Measurements from ENCODE around the gene GRAMD1A.

GRAMD1A gene

DNA sequence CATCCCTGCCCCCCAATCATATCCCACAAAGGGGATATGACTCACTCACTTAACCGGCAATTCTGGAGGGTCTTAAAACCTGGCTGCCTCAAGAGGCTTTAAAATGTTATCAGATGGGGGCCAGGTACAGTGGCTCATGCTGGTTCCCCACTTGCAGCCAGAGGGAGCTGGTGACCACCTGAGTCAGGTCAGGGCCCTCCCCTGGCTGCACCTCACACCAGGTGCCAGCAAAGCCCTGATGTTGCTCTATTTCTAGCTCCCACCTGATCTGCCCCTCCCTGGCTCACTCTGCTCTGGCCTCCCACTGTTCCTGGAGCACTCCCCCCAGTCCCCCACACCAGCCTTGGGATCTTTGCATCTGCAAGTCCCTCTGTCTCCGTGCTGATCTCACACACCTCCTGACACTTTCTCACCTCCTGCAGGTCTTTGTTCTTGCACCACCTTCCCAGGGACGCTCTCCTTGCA is 55.6 kb downstream of the GRAMD1A start:
- DNase-seq (ENCODE audit: low read depth), result no peak

DNA sequence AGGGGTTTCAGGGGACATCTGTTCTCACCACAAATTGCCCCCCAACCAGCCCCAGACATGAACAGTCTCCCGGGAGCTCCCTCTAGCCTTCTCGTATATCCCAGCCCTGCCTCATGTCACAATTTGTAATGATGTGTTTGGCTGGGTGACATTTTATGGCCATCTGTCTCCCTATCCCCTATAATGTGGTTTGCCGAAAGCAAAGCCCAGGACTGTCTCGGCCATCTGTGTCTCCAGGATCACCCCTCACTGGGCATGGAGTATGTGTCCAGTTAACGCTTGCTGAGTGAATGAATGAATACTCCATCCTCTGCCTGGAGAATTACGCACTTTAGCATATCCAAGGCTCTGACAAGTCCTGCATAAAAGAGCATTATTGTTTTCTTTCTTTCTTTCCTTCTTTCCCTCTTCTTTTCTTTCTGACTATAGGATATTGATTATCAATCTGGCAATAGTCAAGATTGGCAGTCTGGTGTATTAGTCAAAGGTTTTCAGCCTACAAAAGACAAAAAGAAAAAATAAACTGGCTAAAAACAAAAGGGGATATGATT is 56.5 kb downstream of the GRAMD1A start:
- DNase-seq (ENCODE audit: low read depth), result no peak

DNA sequence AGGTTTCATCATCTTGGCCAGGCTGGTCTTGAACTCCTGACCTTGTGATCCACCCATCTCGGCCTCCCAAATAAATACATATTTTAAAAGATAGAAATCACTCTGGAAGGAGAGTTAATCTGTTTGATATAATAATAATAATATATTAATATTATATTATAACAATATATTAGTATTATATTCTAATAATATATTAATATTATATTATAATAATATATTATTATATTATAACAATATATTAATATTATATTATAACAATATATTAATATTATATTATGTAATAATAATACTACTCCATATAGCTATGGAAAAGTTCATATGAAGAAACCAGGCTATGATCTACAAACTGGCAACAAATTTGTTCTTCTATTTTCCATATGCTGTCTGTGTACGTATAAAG is 58.2 kb downstream of the GRAMD1A start:
- no peak for DNase-seq (ENCODE audit: low read depth)

DNA sequence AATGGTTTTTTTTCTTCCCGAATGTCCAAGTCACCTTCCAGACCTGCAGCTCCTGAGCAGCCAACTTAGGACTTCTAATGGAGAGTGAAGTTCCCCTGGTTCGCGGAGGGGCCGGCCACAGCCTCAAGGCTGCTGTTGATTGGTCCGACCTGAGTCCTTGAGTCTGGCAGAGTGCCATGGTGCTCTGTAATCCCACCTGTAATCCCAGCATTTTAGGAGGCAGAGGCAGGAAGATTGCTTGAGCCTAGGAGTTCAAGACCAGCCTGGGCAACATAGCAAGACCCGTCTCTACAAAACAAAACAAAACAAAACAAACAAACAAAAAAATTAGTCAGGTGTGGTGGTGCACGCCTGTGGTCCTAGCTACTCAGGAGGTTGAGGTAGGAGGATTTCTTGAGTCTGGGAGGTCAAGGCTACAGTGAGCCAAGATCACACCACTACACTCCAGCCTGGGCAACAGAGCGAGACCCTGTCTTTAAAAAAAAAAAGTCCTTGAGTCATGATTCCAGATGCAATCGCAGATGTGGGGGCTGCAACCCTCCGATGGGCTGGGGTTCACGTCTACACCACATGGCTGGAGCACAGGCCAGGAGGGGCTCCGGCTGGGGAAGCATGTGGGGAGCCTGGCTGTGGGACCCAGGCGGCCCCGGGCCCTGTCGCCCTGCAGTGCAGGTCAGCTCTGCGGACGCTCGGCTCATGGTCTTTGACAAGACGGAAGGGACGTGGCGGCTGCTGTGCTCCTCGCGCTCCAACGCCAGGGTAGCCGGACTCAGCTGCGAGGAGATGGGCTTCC is 59.1 kb downstream of the GRAMD1A start:
- no peak for DNase-seq (ENCODE audit: low read depth)

DNA sequence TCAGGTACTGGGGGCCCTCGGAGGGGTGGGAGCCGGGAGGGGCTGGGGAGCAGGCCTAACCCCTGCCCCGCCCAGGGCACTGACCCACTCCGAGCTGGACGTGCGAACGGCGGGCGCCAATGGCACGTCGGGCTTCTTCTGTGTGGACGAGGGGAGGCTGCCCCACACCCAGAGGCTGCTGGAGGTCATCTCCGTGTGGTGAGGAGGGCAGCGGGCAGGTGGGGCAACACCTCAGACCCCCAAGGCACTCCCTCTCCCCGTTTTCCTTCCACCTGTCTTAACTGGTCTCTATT is 59.6 kb downstream of the GRAMD1A start:
- no peak for DNase-seq (ENCODE audit: low read depth)

DNA sequence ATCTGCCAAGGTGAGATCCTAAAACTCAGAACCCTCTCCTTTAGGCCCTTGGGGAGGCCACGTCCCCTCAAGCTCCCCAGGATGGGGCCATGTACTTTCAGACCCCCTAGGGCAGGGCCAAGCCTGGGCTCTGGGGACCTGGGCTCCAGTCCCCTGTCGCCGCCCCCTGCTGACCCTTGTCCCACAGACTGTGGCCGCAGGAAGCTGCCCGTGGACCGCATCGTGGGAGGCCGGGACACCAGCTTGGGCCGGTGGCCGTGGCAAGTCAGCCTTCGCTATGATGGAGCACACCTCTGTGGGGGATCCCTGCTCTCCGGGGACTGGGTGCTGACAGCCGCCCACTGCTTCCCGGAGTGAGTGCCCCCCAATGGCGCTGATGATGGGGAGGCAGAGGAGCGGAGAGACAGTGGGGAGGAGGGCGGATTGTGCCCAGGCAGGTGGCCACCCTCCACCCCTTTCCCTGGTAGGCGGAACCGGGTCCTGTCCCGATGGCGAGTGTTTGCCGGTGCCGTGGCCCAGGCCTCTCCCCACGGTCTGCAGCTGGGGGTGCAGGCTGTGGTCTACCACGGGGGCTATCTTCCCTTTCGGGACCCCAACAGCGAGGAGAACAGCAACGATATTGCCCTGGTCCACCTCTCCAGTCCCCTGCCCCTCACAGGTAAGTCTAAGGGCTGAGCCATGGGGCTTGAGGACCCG is 60.2 kb downstream of the GRAMD1A start:
- DNase-seq (ENCODE audit: low read depth), result no peak

DNA sequence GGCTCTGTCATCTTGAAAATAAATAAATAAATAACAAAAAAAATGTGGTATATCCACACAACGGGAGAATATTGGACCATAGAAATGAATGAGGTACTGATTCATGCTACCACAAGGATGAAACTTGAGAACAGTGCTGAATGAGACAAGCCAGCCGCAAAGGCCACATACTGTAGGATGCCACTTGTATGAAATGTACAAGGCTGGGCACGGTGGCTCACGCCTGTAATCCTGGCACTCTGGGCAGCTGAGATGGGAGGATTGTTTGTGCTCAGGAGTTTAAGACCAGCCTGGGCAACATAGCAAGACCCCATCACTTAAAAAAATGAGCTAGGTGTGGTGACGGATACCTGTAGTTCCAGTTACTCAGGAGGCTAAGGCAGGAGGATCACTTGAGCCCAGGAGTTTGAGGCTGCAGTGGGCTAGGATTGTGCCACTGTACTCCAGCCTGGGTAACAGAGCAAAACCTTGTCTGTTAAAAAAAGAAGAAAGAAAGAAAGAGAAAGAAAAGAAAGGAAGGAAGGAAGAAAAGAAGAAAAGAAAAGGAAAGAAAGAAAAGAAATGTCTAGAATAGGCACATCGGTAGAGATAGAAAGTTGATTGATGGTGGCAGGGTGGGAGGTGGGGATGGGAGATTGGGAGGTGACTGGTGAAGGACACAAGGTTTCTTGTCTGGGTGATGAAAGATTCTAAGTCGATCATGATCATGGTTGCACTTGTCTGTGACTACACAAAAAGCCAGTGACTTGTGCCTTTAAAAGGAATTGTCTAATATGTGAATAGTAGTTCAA is 61.7 kb downstream of the GRAMD1A start:
- DNase-seq (ENCODE audit: low read depth), result no peak

DNA sequence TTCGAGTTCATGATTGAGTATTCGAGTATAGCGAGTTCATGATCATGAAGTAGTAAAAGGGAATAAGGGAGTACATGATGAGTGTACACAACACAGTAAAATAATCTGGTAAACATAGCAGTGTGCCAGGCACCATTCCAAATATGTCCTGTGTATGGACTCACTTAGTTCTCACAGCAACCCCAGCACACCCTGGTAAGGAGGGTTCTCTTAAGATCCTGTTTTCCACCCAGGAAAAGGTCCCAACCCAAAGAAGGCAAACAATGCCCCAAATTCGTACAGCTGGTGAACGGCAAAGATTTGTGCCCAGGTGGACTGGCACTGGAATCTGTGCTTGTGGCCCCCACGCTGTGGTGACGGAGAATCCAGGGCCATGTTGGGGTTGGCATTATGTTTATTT is 62.8 kb downstream of the GRAMD1A start:
- DNase-seq (ENCODE audit: low read depth), result no peak

DNA sequence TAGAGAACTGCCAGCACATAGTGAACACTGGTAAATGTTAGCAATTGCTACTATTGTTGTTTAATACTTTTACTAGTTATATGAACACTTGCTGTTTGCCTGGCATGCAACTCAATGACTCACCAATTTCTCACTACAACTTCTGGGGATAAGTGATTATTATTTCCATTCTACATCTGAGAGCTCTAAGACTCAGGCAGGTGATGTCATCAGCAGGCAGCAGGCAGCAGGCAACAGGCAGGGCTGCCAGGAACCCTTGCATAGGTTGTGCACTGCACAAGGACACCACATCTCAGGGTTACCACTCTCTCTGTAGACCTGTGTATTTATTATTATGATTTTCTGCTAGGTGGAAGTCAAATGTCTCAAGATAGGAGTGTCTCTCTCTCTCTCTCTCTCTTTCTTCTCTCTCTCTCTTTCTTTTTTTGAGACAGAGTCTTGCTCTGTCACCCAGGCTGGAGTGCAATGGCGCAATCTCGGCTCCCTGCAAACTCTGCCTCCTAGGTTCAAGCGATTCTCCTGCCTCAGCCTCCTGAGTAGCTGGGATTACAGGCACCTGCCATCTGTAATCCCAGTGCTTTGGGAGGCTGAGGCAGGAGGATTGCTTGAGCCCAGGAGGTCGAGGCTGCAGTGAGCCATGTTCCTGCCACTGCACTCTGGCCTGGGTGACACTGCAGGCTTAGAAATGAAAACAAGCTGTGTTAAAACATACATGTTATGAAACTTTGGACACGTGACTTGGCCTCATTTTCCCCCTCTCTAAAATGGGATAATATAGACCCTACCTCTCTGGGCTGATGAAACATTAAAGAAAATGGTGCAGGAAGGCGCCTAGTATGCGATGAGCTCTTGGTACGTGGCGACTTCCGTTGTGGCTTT is 64.1 kb downstream of the GRAMD1A start:
- no peak for DNase-seq (ENCODE audit: low read depth)

DNA sequence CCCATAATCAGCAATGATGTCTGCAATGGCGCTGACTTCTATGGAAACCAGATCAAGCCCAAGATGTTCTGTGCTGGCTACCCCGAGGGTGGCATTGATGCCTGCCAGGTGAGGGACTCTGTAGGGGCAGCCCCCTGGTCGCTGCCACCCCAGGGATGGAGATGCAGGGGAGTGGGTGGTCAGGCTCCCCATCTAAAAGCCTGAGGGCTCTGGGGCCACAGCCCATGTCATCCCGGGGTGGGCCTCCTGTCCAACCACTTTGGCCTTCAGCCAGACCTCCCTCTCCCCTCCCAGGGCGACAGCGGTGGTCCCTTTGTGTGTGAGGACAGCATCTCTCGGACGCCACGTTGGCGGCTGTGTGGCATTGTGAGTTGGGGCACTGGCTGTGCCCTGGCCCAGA is 65.5 kb downstream of the GRAMD1A start:
- DNase-seq (ENCODE audit: low read depth), result no peak

DNA sequence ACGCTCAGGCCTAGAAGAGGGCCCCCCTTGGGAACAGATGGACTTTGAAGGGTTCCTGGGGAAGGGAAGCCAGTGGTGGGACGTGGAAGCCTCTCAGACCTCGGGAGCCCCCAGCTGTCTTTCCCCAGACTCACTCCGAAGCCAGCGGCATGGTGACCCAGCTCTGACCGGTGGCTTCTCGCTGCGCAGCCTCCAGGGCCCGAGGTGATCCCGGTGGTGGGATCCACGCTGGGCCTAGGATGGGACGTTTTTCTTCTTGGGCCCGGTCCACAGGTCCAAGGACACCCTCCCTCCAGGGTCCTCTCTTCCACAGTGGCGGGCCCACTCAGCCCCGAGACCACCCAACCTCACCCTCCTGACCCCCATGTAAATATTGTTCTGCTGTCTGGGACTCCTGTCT is 66.0 kb downstream of the GRAMD1A start:
- no peak for DNase-seq (ENCODE audit: low read depth)

DNA sequence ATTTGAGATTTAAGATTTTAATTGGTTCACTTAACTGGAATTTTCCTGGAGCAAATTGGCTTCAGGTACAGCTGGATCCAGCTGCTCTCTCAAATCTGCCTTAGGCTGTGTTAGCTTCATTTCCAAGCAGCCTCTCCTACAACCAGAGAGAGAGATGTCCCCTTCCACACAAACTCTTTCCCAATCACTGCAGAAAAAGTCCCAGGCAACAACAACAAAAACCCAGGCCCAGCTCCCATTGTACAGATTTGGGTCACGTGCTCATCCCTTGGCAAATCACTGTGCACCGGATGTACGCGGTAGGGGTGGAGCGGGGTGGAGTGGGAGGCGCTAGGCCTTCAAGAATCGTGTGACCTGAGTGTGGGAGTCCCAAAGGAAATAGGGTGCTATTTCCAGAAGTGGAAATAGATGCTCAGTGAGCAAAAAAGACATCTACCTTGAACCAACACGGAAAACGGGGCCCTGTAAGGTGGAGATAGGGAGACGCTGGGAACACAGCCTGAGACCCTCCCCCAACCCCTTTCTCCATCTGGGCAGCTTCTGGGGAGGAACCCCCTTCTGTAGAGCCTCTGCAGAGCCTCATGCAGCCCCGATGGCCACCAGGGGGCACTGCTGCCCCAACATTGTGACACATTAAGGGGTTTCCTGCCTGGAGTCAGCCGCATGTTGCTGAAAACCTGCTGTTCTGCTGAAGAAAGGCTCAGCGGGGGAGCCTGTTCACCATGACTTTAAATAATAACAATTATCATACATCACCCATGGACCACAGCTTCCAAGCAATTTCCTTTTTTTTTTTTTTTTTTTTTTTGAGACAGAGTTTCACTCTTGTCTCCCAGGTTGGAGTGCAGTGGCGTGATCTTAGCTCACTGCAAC is 66.8 kb downstream of the GRAMD1A start:
- DNase-seq (ENCODE audit: low read depth), result peak; percentile 78

DNA sequence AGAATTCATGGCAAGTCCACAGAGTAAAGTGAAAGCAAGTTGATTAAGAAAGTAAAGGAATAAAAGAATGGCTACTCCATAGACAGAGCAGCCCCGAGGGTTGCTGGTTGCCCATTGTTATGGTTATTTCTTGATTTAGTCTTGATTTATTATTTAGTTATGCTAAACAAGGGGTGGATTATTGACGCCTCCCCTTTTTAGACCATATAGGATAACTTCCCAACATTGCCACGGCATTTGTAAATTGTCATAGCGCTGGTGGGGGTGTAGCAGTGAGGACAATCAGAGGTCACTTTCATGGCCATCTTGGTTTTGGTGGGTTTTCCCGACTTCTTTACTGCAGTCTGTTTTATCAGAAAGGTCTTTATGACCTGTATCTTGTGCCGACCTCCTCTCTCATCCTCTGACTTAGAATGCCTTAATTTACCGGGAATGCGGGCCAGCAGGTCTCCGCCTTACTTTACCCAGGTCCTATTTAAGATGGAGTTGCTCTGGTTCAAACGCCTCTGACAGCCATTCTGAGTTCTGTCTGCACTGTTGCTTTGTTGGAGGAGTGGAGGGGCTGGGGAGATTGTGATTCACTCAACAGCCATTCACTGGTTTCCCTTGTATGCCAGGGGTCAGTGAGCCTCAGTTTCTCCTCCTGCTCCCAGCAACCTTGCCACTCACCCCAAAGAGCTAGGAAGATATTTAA is 69.0 kb downstream of the GRAMD1A start:
- no peak for DNase-seq (ENCODE audit: low read depth)

DNA sequence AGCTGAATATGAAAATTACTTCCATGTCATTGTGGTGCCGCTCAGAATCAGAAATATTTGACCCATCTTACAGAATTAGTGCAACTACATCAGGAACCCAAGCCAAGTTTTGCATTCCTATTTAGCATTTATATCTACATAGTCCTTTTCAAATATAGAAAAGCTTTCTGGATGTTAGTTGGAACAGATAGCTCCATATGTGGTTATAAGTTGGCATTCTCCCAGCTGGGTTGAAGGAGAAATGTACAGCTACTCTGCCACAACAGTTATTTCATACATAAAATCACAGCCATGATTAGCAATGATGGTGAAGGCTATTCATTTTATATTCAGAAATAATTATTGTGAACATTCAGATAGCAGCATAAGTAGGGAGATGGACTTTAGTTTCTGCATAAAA is 69.6 kb downstream of the GRAMD1A start:
- DNase-seq (ENCODE audit: low read depth), result no peak

DNA sequence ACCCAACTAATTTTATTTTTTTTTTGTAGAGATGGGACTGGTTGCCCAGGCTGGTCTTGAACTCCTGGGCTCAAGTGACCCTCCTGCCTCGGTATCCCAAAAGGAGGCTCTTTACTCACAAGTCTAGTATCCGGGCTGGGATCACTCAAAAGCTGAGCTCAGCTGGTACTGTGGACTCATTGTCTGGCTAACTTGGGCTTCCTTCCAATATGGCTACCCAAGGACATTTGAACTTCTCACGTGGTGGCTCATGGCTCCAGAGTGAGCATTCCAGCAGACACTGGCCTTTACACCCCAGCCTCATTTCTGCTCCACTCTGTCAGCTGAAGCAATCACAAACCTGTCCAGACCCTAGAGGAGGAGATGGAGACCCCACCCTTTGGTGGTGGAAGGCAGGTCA is 70.3 kb downstream of the GRAMD1A start:
- DNase-seq (ENCODE audit: low read depth), result no peak

DNA sequence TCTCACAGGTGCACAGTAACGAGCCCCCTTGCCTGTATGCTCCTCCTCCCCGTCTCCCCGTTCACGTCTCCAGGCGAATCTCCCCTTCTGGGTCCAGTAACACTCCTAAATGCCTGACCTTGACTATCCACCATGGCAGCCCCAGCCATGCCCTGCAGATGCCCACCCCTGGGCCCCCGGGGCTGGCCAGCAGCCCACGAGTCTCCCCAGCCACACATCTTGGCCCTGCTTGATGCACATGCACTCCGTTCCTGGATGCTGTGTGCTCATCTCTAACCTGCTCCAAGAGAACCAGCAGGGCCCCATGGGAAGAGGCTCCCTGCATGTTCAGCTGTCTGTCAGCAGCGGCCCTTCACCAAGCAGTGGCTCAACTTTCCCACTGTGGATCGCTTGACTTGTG is 73.4 kb downstream of the GRAMD1A start:
- no peak for DNase-seq (ENCODE audit: low read depth)

DNA sequence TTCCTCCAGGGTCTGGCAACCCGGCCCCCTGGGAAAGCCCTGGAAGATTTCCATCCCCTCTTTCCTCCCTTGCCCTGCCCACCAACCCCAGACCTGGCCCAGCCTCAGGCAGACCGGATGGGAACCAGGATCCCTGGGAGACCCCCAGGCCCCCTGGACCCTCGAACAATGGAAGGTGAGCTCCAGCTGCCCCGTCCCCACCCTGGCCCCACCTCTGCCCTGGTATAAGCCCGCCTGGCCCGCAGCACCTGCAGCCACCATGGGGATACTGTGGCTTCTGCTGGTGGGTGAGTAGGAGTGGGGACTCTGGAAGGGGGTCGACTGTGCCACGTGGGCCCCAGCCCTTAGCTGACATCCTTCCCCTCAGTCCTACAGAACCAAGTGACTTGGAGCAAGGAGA is 73.8 kb downstream of the GRAMD1A start:
- no peak for DNase-seq (ENCODE audit: low read depth)

DNA sequence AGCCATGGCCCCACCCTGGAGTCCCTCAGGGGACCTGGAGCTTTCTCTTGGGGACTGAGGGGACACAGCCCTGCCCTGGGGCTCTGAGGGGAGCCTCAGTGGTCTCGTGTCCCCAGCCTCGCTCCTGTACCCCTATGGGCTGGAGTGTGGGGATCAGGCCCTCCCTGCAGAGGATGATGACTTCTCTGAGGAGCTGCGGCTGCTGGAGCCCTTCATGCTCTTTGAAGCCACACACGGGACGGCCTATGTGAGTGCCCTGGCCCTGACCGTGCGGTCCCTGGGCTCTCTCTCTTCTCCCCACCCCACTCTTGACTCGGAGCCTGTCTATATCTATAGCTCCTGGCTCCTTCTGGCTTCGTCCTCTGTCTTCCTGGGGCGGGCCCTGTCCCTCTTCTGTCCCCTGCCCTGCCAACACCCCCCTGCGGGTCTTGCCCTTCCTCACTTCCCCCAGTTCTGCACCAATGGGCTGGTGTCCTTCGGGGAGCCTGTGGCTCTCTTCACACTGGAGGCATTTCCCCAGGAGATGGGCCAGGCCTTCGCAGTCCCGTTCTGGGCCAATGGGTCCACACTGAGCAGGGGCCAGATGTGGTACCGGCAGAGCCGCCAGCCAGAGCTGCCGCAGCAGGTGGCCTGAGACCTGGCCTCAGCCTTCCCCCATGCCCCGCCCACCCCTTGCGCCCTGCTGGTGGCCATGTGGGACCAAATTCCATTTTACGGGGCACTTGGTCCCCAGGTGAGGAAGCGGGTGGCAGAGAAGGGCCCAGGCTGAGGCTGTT is 74.5 kb downstream of the GRAMD1A start:
- DNase-seq (ENCODE audit: low read depth), result no peak

Data from fibroblast of the conjunctiva (primary cell).